AG09309 (cell line): ENCODE results near the gene RAC3.

Experiments used
- DNase-seq: peaks from one replicate; pipeline ENCODE4 v3.0.0-alpha.2; 2010; ENCODE audit warnings: low read depth
- H3K4me3 ChIP-seq: 2 replicates; pipeline ENCODE4 v1.5.1; 2011; ENCODE audit warnings: mild to moderate bottlenecking, low read depth, low read length, moderate library complexity; ENCODE audit not compliant: control insufficient read depth
- TF ChIP-seq, protein P1 (sequence below): IDR thresholded peaks from 2 replicates; pipeline ENCODE4 v1.5.1; 2011; ENCODE audit warnings: mild to moderate bottlenecking, low read depth, low read length, inconsistent platforms; ENCODE audit not compliant: insufficient read depth, control insufficient read depth; ENCODE audit errors: missing control alignments

The RAC3 gene

DNA sequence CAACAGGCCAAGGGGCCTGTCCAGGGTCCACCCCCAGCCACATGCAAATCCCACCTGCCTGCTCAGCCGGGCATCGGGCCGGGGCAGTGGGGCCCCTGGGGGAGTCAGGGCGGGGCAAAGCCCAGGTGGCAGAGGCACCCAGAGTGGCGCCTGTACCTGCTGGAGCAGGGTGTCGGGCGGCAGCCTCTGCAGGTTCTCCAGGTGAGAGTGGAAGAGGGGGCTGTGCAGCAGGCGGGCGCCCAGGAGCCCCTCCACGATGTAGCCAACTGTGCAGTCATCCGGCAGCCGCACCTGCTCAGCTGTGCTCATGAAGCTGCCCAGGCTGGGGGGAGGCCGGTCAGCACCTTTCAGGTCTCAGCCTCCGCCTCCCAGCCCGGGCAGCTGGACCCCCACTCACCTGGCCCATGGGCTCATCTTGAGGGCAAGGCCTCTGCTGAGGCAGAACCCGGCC is 18.1 kb downstream of the RAC3 start:
- no peak for DNase-seq
- TF ChIP-seq, protein P1, sequence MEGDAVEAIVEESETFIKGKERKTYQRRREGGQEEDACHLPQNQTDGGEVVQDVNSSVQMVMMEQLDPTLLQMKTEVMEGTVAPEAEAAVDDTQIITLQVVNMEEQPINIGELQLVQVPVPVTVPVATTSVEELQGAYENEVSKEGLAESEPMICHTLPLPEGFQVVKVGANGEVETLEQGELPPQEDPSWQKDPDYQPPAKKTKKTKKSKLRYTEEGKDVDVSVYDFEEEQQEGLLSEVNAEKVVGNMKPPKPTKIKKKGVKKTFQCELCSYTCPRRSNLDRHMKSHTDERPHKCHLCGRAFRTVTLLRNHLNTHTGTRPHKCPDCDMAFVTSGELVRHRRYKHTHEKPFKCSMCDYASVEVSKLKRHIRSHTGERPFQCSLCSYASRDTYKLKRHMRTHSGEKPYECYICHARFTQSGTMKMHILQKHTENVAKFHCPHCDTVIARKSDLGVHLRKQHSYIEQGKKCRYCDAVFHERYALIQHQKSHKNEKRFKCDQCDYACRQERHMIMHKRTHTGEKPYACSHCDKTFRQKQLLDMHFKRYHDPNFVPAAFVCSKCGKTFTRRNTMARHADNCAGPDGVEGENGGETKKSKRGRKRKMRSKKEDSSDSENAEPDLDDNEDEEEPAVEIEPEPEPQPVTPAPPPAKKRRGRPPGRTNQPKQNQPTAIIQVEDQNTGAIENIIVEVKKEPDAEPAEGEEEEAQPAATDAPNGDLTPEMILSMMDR: no peak
- no peak overlapping the region for H3K4me3 ChIP-seq

DNA sequence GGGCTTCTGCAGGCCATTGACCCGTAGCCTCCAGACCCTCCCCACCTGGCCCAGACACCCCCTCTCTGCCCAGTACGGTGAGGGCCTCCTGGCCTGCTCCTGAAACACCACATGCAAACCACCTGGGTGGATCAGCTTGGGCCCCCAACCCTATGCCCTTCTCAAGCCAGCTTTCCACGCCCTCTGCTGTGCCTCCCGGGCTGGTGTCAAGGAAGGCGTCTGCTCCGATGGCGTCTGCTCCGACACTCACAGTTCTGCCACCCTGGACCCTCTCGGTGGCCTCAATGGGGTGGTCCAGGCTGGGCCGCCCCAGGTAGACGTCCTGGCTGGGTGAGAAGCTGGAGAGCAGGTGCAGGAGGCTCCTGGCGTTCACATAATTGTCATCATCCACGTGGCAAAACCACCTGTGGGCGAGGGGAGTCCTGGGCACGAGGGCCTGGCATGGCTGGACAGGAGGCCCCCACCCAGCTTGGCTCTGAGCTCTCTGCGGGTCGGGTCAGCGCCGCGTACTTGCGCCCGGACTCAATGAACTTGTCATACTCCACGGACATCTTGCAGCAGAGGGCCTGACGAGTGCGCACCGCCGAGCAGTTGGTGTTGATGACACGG is 18.8 kb downstream of the RAC3 start:
- no peak for DNase-seq
- TF ChIP-seq, protein P1: no peak
- peak overlapping the region; percentile 74 for H3K4me3 ChIP-seq

DNA sequence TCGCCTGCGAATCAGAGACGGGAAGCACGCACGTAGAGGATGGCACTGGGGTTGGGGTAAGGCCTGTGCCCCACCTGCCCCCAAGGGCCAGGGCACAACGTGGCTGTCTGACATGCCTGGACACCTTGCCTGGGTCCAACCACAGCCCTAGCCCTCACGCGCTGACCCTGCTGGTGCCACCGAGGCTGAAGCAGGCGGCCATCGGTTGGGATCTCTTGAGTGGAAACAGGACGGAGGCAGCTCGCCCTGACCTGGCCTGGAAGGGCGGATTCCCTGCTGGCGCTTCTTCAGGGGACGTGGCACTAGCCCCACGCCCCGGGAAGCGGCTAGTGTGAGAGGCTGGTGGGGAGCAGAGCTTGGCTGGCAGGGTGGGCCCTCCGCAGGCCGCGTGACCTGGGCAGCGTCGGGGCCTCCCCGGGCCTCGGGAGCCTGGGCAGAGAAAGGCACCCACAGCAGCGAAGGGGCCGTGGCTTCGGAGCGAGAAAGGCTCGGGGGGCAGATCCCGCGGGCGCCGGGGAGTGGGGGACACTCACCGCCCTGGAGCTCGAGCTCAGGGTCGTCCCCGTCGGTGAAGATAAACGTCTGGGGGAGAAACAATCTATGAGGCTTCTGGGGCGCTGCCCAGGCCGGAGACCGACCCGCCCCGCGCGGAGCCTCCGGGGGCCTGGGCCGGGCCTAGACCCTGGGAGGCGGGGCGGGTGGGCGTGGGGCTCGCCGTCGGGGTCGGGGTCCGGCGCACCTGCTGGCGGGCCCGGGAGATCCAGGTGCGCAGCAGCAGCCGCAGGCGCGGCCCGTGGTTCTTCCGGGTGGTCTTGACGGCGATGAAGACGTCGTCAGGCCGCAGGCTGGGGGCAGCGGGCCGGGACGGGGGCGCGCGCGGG is 19.5 kb downstream of the RAC3 start:
- no peak for DNase-seq
- TF ChIP-seq, protein P1: no peak
- peak overlapping the region; percentile 74 for H3K4me3 ChIP-seq

DNA sequence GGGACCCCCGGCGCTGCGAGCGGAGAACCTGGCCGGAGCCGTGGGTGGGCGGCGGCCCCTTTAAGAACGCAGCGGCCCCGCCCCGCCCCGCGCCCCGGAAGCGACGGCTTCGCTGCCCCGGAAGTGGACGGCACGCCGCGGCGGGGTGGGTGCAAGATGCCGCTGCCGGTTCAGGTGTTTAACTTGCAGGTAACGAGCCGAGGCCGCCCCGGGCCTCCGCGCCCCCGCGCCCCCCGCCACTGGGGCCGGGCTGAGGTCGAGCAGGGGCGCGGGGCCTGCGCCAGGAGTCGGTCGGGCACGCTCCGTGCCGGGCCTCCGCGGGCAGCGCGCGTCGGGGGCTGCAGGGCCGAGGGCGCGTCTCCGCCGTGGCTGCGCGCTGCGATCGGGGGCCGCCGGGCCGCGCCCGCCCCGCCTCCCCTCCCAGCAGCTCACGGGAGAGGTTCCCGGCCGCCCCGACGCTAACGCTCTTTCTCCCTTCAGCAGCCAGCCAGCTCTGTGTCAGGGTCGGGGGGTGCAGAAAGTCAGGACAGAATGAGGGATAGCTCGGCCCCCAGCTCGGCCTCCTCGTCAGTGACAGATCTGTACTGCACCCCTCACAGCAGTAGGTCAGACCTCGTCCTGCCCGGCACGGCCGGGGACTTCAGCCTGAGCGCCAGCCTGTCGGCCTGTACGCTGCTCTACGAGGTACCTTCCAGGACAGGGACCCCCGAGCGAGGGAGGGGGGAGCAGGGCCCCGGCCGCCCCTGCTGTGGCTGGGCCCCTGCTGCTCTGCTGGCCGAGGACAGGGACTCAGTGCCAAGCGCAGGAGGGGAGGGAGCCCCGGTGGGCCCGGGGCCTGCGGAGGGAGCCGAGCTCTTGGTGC is 20.5 kb downstream of the RAC3 start, which contains the start of the genes GPS1 and RFNG:
TSS of gene GPS1 (plus strand) at position 123 of the 862 bp plus-strand sequence. CDS start at position 157, 34 bp downstream.
TSS of gene RFNG (minus strand) at position 36 of the 862 bp plus-strand sequence. CDS start 45 bp downstream, outside the sequence.
- TF ChIP-seq, protein P1: no peak
- DNase-seq: no peak
- H3K4me3 ChIP-seq: peak within 1 kb of the TSS; percentile 74

DNA sequence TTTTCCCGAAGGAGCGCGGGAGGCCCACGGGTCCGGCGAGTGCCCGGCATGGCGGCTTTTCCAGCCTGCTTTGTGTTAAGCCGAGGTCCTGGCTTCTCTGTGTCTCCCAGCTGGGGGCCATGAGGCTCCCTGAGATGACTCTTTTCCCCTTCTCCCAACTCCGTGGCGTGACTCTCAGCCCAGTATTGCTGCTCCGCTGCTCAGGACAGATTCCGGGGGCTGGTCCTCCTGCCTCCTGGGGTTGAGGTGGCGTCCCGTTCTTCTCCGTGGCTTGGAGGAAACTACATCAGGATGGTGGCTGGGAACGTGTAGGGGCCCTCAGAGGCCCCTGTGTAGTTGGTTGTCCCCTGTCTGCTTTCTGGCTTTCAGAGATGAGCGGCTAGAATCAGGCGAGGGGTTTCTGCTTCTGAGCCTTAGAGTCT is 21.2 kb downstream of the RAC3 start:
- peak overlapping the region; percentile 74 for H3K4me3 ChIP-seq
- no peak for DNase-seq
- TF ChIP-seq, protein P1: no peak

DNA sequence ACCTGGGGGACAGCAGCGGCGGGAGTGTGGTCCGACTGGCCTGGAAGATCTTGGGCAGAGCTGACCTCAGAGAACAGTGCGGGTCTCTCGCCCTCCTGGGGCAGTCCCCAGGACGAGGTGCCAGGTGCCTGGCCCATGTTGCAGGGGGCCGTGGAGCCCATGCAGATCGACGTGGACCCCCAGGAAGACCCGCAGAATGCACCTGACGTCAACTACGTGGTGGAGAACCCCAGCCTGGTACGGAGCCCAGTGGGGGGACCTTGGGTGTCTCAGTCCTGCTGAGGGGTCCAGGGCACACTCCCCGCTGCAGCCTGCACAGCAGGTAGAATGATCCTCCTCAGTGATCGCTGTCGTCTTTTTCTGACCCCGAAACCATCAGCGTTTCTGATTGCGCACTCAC is 21.7 kb downstream of the RAC3 start:
- TF ChIP-seq, protein P1: no peak
- DNase-seq: no peak
- H3K4me3 ChIP-seq: peak overlapping the region; percentile 74
